IPS-18c (cell line): ENCODE data around the gene IMPA2.
"Not testable (repeated sequence)": the region's sequence is repeated elsewhere in the genome, so short reads cannot be mapped to it uniquely, and the experiment has no call there.

ENCODE experiments used
- H3K4me3 ChIP-seq: 2 replicates; pipeline ENCODE4 v1.7.0; 2013; ENCODE audit warnings: low read depth, mild to moderate bottlenecking, low read length, moderate library complexity; ENCODE audit not compliant: insufficient read depth
- H3K9me3 ChIP-seq: one replicate; pipeline ENCODE4 v1.6.1; 2013; ENCODE audit warnings: mild to moderate bottlenecking, low read length, moderate library complexity; ENCODE audit not compliant: control insufficient read depth, insufficient read depth

The IMPA2 gene

GRCh38 chr18:11981192-11981542 is at the start of gene IMPA2:
Gene IMPA2, plus strand, starts transcription at chr18:11981507. Its CDS starts 163 bp downstream, at chr18:11981670.
- Histone ChIP-seq H3K9me3 (no peaks in the 10 kb centered on the region), H3K4me3 (peak within 1 kb of the TSS; percentile 85)

DNA sequence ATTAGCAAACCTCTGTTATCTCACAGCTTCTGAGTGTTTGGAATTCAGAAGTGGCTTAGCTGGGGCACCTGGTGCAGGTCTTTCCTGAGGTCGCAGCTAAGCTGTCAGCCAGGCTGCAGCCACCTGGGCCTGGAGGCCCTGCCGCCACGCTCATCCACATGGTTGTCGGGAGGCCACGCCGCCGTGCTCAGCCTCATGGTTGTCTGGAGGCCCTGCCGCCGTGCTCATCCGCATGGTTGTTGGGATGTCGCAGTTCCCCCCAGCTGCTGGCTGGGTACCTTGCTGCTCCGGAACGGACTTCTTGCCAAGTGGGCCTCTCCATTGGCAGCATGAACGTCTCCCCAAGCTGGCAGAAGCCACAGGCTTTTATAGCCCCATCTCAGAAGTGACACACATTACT is 48.9 kb upstream of the IMPA2 start:
- Histone ChIP-seq H3K4me3 (no peak overlapping the region), H3K9me3 (no peaks in the 10 kb centered on the region)

- Histone ChIP-seq H3K4me3 (no peak overlapping the region), H3K9me3 (no peaks in the 10 kb centered on the region)
Measured at GRCh38 chr18:11937874-11938478, 43.3 kb upstream of the IMPA2 start.

- Histone ChIP-seq H3K9me3 (no peaks in the 10 kb centered on the region), H3K4me3 (no peak overlapping the region)
Measured at GRCh38 chr18:11940956-11941355, 40.4 kb upstream of the IMPA2 start.

DNA sequence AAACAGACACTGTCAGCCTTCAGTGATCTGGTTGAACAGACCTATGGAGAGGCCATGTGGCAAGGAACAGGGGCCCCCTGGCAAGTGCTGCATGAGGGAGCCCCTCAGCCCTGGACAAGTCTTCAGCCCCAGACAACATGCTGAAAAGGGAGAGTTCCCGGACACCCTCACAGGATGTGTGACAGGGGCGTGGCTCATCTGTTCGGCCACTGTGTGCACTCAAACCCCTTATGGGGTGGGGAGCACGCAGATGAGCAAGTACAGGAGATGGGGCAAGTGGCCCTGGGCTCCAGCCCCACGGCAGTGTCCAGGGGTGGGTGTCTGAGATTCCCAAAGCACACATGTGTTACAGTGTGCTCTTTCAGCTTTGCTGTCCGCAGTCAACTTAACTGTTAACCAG is 37.8 kb upstream of the IMPA2 start:
- H3K9me3 ChIP-seq: no peaks in the 10 kb centered on the region
- no peak overlapping the region for H3K4me3 ChIP-seq

- no peaks in the 10 kb centered on the region for H3K9me3 ChIP-seq
- no peak overlapping the region for H3K4me3 ChIP-seq
Measured at GRCh38 chr18:11944252-11944651, 37.1 kb upstream of the IMPA2 start.

DNA sequence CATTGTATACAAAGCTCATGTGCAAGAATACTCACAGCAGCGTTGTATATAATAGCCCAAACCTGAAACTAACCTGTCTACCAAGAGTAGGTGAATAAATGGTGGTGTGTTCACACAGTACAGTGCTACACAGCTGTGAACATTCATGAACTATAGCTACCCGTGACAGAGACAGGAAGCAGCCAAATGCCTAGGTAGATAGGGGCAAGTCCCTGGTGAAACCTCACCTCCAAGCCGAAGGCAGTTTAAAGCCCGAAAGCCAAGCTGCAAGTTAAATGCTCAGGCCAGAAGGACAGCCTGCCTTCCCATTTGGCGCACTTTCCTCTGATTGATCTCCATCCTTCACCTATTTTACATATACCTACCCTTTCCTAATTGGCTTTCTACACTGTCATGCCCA is 36.5 kb upstream of the IMPA2 start:
- Histone ChIP-seq H3K4me3 (no peak overlapping the region), H3K9me3 (no peaks in the 10 kb centered on the region)

- not testable (repeated sequence) for H3K4me3 ChIP-seq, H3K9me3 ChIP-seq
Measured at GRCh38 chr18:11945834-11946659, 35.3 kb upstream of the IMPA2 start.

DNA sequence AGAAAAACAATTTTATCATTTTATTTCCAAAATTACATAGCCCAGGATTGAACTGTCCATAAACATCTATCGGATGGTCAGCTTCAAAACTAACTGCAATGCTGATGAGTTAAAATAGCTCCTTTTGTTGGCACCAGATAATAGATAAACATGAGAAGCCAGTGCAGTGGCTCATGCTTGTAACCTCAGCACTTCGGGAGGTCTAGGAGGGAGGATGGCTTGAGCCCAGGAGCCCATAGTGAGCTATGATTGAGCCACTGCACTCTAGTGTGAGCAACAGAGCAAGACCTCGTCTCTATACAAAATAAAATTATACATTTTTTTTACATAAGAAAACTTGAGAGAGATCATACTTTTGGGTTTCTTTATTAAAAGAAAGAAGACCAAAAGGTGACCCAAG is 34.6 kb upstream of the IMPA2 start:
- Histone ChIP-seq H3K9me3 (no peaks in the 10 kb centered on the region), H3K4me3 (no peak overlapping the region)

DNA sequence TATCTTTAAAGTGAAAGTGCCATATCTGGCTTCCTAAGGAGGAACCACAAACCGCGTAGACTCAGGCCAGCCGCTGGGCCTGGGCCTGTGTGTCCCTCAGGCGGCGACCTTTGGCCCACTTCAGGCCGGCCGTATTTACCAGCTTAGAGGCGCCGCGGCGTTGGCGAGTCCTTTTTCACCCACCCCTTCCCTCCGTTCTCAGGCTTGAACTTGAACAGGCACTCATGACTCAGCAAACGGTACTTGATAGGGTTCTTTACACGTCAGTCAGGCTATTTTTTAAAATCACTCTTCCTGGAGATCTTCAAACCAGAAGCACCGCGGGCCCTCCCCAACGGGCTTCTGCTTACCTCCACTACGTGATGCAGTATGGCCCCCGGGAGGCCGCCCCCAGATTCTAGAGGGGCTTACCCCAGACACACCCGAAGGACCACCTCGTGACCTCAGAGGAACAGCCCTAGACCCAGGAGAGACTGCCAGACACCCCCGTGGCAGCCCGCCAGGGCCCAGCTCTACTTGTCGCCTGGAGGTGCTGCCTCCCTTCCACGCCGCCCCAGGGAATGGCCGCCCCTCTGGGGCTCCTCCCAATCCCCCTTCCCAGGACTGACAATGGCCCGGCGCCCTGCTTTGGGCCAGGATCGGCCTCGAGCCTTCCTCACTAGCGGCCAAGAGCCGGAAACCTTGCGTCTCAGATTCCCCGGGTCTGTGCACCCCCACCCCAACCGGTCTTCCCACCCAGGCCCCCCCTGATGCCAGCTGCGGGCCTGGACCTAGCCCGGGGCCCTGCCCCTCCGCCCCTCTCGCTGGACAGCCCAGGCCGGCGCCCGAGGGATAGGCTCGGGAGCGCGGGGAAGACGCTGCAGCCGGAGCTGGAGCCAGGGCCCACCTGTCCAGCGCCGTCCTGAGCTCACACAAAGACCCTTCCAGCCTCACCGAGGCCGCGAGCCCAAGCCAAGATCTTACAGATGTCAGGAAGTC is 33.8 kb upstream of the IMPA2 start:
- H3K4me3 ChIP-seq: peak overlapping the region; percentile 58
- no peaks in the 10 kb centered on the region for H3K9me3 ChIP-seq

DNA sequence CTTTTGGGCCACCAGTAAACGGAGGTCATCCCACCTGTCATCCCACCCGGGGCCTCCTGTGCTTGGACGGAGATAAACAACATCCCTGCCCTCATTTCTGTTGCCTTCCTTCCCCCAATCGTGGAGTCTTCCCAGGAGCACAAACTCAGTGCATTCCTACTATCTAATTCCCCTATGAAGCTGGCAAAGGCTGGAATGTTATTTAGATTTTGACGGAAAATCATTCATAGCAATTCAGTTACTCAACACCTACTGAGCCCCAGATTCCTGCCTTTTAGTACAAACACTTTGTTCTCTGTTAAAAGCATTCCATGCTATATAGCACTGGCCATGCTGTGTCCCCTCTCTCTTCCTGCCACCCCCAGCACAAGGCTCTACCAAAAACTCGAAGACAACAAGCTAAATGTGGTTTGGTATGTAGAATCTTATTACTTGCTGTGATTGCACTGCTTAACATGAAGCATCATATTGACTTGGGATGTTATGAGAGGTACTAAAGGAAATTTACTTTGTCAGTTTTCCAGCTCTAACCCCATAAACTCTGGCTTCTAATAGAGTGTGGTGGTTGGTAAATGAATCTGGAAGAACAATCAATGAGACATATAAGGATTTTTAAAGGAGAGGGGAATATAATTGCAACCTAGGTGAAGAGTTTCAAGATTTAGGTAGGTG is 32.3 kb upstream of the IMPA2 start:
- Histone ChIP-seq H3K9me3 (no peaks in the 10 kb centered on the region), H3K4me3 (no peak overlapping the region)

- Histone ChIP-seq H3K4me3 (no peak overlapping the region), H3K9me3 (no peaks in the 10 kb centered on the region)
Measured at GRCh38 chr18:11950824-11951223, 30.5 kb upstream of the IMPA2 start.

- Histone ChIP-seq H3K9me3 (peaks cover 2% of the 10 kb centered on the region), H3K4me3 (no peak overlapping the region)
Measured at GRCh38 chr18:11951390-11951851, 29.9 kb upstream of the IMPA2 start.

- H3K9me3 ChIP-seq: peaks cover 6% of the 10 kb centered on the region
- no peak overlapping the region for H3K4me3 ChIP-seq
Measured at GRCh38 chr18:11953113-11953512, 28.2 kb upstream of the IMPA2 start.

DNA sequence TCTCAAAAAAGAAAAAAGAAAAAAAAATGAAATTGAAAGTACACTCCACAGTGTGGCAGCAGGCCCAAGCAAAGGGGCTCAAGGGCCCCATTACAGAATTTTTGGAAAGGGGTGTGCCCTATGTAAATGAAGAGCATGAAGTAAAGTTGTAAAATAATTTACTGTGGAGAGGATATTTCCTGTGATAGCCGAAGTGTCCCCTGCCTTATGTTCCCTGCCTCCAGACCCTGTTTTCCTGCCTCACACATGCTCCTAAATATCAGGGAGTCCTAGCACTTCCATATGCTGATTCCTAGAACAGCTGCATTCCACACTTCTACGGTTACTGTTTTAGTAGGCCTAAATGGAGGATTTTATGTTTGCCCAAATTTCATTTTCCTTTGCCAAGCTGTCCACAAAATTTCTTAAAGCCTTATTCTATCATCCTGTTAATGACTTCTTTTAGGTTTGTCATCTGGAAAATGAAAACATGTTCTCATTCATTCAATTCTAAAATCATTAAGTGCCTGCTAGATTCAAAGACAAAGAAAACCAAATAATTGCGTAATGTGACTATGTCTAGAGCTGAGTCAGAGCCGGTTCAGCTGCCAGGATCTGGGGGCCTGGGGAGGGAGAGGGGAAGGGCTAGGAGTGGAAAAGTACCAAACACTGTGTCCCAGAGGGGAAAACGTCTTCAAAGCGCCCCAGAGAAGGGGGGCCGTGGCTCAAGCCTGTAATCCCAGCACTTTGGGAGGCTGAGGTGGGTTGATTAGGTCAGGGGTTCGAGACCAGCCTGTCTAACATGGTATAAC is 25.9 kb upstream of the IMPA2 start:
- H3K4me3 ChIP-seq: no peak overlapping the region

More for the DNA sequence above, 25.9 kb upstream of the IMPA2 start:
- peaks cover 6% of the 10 kb centered on the region for H3K9me3 ChIP-seq
